Mesodermal cell (in vitro differentiated cells): ENCODE data around the gene C1orf198.
A peak's percentile ranks its signal among the peaks of the same experiment; 100 is the strongest.

ENCODE experiments used
- H3K27ac ChIP-seq: 2 replicates; pipeline ENCODE4 v1.7.0; 2013; ENCODE audit warnings: mild to moderate bottlenecking, low read depth, low read length, moderate library complexity; ENCODE audit not compliant: severe bottlenecking
- H3K36me3 ChIP-seq: 2 replicates; pipeline ENCODE4 v1.7.1; 2013; ENCODE audit warnings: mild to moderate bottlenecking, low read length, moderate library complexity; ENCODE audit not compliant: control insufficient read depth, insufficient read depth
- H3K4me1 ChIP-seq: one replicate; pipeline ENCODE4 v1.7.1; 2013; ENCODE audit warnings: mild to moderate bottlenecking, low read length; ENCODE audit not compliant: insufficient read depth, control insufficient read depth, poor library complexity, severe bottlenecking
- H3K4me3 ChIP-seq: 2 replicates; pipeline ENCODE4 v1.7.0; 2013; ENCODE audit warnings: low read length, control low read depth, mild to moderate bottlenecking; ENCODE audit not compliant: insufficient read depth, poor library complexity, severe bottlenecking; ENCODE audit errors: extremely low read depth
- H3K9me3 ChIP-seq: 2 replicates; pipeline ENCODE4 v1.7.1; 2013; ENCODE audit warnings: mild to moderate bottlenecking, low read length, moderate library complexity; ENCODE audit not compliant: control insufficient read depth
- WGBS, 2 experiments: methylation state at CpG; one replicate each; pipeline ENCODE4 v1.1.5; 2013; ENCODE audit warnings: missing lambda C conversion rate in 2 of 2; ENCODE audit not compliant: insufficient coverage in 2 of 2; 5-methylcytosine and 5-hydroxymethylcytosine counted together

C1orf198 gene

DNA sequence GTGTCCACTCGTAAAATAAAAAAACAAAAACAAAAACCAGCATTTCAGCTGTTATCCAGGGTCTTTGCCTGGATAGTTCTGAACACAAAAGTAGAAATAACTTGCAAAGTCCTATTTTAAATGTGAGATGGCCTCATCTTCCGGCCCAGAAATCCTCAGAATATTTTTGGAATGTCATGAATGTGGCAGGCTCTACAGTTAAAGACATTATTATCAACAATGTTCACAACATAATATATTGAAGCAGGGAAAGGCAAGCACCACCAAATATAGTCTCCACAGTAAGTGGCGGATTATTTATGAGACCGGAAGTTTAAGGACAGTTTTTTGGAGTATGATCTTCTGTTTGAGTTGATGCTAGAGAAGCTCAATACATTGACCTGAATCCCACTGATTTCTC, 1.2 kb upstream of the C1orf198 start:
- Histone ChIP-seq H3K4me1 (peaks cover 21% of the 10 kb centered on the region), H3K27ac (peak overlapping the region; percentile 97), H3K9me3 (no peaks in the 10 kb centered on the region), H3K4me3 (peak overlapping the region; percentile 92), H3K36me3 (peaks cover 13% of the 10 kb centered on the region)
- WGBS, 2 experiments: no CpG with 5 or more reads among the region's 4 CpGs

DNA sequence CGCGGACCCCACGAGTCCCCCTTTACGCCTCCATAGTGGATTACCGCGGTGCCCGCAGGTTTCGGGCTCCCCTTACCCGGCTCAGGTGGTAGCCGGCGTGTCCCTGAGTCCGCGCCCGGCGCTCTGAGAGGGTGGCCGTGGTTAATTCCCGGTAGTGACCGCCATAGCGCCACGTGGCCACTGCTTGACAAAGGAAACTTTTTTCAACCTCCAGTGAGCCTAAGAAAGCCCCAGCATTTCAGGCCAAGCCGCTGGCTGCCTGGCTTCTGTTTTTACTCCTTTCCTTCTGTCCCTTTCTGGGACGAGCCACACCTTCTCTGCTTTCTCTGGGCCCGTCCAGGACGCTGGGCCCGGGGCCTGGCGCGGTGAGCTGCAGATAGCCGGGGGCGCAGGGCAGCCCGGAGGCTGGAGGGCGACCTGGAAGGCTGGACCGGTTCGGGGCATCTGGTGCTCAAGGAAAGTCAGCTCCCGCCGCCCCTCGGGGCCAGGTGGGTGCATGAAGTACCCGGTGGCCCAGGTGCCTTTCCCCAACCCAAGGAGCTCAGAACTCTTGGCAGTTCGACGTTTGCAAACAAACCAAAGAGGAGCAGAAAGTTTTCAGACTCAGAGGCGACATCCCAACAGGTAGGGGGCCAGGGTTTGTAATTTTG, 540 bp upstream of the C1orf198 start:
- H3K9me3 ChIP-seq: no peaks in the 10 kb centered on the region
- peaks cover 26% of the 10 kb centered on the region for H3K4me1 ChIP-seq
- WGBS, 2 experiments: 3 to 4% methylated on average over 33 to 35 of the region's 40 CpGs
- peak overlapping the region; percentile 97 for H3K27ac ChIP-seq
- H3K4me3 ChIP-seq: peak overlapping the region; percentile 92
- peaks cover 17% of the 10 kb centered on the region for H3K36me3 ChIP-seq

DNA sequence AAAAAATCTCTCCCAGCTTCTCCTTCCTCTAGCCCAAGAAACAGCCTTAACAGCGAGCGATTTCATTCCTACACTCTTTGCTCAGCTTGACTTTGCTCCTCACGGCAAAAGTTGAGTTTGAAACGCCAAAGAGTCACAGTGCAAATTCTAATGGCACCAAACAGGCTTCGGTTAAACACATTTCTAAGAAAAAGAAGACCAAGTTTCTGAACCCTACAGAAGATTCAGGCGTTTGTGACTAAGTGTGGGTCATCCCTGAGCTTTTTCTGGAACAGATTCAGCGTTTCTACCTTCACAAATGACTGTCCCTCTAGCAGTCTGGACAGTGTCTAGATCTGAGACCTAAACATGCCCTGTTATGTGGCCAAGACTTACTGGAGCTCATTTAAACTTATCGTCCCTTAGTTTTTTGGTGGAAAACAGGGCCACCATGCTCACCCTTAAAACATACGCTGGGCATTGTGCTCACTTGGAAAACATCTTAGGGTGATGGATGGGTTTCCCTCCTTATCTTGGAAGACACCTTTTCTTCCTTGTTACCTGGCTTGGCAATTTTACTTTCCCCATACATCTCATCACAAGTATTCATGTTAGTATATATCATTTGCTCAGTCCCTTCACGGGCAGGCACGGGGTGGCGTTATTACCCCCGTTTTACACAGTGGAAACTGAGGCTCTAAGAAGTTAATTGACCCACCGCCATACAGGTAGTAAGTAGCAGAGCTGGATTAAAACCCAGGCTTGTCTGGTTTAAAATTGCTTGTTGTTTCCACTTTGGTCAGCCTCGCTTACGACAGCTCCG, 1.0 kb downstream of the C1orf198 start:
- Histone ChIP-seq H3K9me3 (no peaks in the 10 kb centered on the region), H3K4me1 (peaks cover 34% of the 10 kb centered on the region), H3K36me3 (peaks cover 22% of the 10 kb centered on the region), H3K27ac (no peak overlapping the region), H3K4me3 (peak overlapping the region; percentile 92)
- WGBS, 2 experiments: 32 to 34% methylated on average over 15 to 17 of the region's 17 CpGs

DNA sequence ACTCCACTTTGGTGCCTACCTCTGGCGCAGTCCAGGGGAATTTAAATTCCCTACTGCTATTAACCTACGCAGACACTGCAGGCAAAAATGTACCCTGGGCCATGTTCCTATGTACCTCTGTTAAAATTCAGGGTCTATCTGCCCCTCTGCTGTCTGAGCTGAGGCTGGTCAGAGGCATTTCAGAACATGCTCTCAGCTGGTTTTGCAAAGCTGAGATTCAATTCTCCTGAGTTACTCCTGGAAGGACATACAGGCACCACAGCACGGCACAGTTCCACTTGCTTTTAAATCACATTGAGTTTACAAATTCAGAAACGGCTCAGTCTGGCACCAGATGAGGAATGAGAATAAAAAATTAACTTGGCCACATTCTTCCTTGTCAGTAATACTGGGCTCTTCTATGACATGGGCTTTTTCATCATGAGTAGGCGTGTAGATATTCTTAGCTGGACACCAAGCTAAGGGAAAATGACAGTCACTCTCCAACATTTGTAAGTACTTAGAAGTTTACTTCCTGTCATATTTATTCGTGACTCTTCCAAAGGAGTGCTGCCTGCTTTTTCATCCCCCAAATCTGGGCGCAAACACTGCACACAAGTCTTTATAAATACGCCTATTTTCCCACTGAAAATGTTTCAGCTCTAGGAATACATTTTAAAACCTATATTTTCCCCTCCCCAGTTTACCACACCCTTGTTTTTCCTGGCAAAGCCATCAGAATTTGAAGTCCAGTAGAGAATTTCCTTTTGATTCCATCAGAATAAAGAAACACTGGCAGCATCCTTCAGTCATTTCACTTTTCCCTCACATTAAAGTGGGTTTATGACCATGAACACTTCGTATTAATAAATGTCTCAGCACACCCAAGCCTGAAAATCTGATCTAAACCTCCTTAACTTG, 1.9 kb downstream of the C1orf198 start:
- WGBS, 2 experiments: 86% methylated on average over 8 to 9 of the region's 9 CpGs
- Histone ChIP-seq H3K4me3 (peak overlapping the region; percentile 92), H3K4me1 (peaks cover 34% of the 10 kb centered on the region), H3K27ac (no peak overlapping the region), H3K36me3 (peaks cover 31% of the 10 kb centered on the region), H3K9me3 (no peaks in the 10 kb centered on the region)

DNA sequence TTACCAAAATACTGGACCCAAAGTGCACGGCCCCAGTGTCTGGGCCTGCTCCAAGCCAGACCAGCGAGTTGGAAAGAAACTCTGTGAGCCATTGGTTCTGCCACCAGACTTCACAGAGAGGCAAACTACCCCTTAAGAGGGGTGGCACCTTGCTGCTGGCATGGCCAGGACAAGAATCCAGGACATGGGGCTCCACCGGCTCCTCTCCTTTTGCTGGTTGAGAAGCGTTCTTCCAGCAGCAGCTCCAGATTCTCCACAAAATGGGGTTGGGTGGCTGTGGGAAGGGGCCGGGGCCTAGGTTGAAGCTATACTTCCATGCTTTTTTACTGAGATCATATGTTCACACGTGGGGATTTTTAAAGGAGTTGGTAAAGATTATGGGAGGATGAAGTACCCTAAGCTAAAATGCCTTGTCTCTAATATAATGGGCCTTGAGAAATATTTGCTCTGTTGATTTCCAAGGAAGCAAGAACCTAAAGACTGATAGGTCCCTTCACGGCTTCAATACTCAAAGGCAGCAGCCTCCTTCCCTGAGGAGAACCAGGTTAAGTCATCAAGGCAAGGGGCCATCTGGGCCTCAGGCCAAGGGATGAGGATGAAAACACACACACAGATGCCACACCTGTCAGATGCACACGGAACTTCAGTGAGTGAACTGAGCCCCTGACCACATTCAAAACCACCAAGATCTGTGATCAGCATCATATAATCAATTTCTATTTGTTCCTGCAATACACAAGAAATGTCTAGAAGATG, 3.1 kb downstream of the C1orf198 start:
- H3K9me3 ChIP-seq: no peaks in the 10 kb centered on the region
- peaks cover 35% of the 10 kb centered on the region for H3K4me1 ChIP-seq
- 95 to 98% methylated on average over 4 to 7 of the region's 8 CpGs for WGBS, 2 experiments
- peaks cover 39% of the 10 kb centered on the region for H3K36me3 ChIP-seq
- H3K4me3 ChIP-seq: no peak overlapping the region
- H3K27ac ChIP-seq: no peak overlapping the region

DNA sequence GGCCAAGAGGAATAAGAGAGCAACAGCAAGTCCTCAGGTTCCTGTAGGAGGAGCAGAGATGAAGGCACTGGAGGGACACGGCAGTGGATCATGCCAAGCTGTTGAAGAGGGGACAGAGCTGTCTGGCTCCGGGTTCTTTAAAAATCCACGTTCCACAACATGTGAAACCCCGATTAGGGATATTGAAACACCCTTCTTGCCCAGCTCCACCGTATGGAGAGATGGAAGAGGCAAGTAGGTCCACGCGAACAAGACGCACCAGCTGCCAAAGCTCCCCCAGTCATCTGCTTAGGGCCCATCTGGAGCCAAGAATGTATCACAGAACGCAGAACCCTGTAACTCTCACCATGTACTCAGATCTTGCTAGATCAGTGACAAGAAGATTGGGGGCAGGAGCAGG, 3.9 kb downstream of the C1orf198 start:
- no peak overlapping the region for H3K4me3 ChIP-seq
- H3K27ac ChIP-seq: no peak overlapping the region
- peaks cover 39% of the 10 kb centered on the region for H3K4me1 ChIP-seq
- WGBS, 2 experiments: 90 to 97% methylated on average over 7 to 8 of the region's 9 CpGs
- H3K9me3 ChIP-seq: no peaks in the 10 kb centered on the region
- H3K36me3 ChIP-seq: peaks cover 39% of the 10 kb centered on the region

DNA sequence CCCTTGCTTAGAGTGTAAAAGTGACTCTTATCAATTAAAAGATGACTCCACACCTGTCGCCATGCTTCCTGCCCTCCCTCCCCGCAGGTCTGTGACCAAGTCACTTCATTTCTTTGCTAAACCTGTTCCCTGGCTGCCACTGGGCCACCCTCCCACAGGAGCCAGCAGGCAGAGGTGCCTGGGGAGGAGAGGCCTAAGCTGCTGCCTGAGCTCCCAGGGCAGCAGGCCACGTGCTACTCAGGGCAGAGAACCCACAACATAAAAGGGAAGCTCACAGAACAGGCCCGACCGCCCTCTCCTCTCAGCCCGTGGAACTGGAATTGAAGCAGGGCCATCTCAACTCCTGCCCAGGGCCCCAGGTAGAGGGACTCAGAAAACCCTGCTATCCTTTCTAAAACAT, 4.9 kb downstream of the C1orf198 start:
- no peaks in the 10 kb centered on the region for H3K9me3 ChIP-seq
- H3K4me3 ChIP-seq: no peak overlapping the region
- peaks cover 41% of the 10 kb centered on the region for H3K36me3 ChIP-seq
- H3K27ac ChIP-seq: no peak overlapping the region
- WGBS, 2 experiments: 83% methylated on average over 5 to 6 of the region's 6 CpGs
- H3K4me1 ChIP-seq: peaks cover 46% of the 10 kb centered on the region

DNA sequence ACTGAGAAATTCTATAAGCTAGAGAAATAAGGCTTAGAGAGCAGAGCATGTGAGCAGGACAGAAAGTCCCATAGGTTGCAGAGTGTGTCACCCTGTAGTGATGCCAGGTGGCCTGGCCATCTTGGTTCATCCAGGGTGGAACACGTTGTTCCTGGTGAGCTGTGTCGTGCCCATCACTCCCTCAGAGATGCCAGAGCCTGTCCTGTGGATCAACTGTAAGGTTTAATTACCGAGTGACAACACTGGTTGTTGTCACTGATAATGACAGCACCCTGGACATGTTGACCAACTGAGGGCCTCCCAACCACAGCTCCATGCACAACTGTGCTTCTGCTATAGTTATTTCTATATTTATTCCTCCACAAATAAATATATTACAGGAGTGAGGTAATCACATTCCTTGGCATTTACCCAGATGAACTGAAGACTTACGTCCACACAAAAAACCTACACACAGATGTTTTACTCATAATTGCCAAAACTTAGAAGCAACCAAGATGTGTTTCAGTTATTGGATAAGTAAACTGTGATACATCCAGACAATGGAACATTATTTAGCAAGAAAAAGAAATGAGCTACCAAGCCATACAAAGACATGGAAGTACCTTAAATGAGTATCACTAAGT, 6.2 kb downstream of the C1orf198 start:
- Histone ChIP-seq H3K9me3 (no peaks in the 10 kb centered on the region), H3K36me3 (peaks cover 44% of the 10 kb centered on the region), H3K4me3 (no peak overlapping the region), H3K27ac (no peak overlapping the region), H3K4me1 (peaks cover 60% of the 10 kb centered on the region)
- WGBS, 2 experiments: 86 to 97% methylated on average over 3 of the region's 4 CpGs

DNA sequence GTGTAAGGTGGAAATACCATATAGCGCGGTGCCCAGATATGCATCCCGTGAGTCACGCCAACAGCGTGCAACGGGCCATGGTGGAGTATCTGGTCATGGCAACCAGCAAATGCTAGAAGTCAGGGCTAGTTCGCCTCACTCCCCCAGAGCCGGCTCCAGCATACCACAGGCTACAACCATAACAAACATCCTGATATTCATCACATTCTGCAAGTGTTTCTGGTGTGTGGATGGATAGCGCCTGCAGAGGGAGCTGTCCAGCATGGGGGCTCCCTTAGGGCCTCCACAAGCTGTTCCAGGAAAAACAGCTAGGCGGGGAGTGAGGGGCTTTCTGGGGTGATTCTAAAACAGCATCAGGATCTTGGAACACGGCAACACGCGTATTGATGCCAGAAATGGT, 6.8 kb downstream of the C1orf198 start:
- Histone ChIP-seq H3K36me3 (peaks cover 44% of the 10 kb centered on the region), H3K4me3 (no peak overlapping the region), H3K4me1 (peaks cover 63% of the 10 kb centered on the region), H3K9me3 (no peaks in the 10 kb centered on the region), H3K27ac (no peak overlapping the region)
- 91 to 99% methylated on average over 5 to 12 of the region's 13 CpGs for WGBS, 2 experiments
